Left lung (tissue), 10 donors: ENCODE results near the gene TET3. TPM values are rescaled to one million over a fixed set of nuclear protein-coding genes. Genes with fewer than 3 reads are reported as not detected.
A peak's percentile ranks its signal among the peaks of the same experiment; 100 is the strongest.

Experiments
- ATAC-seq: fragments of 200-7000 bp; cut with Tn5 transposase; one replicate; pipeline ENCODE4 v1.9.1; 2020; ENCODE audit warnings: moderate library complexity
- DNase-seq, 4 donors: peaks; one replicate each; pipeline ENCODE4 v3.0.0-alpha.2; 2013 to 2020
- H3K27ac ChIP-seq, 2 donors: fragments of 200-600 bp; sonication (generic) in 1 of 2; one replicate each; pipeline versions ENCODE4 v1.5.0 to v1.8.0; 2020 to 2021
- H3K27me3 ChIP-seq, 2 donors: fragments of 200-600 bp; sonication (generic) in 1 of 2; one replicate each; pipeline versions ENCODE4 v1.5.0 to v1.8.0; 2020 to 2021
- H3K36me3 ChIP-seq, 2 donors: fragments of 200-600 bp; sonication (generic) in 1 of 2; one replicate each; pipeline versions ENCODE4 v1.5.0 to v1.8.0; 2020 to 2021
- H3K4me1 ChIP-seq, 2 donors: fragments of 200-600 bp; one replicate each; pipeline ENCODE4 v1.8.0; 2021
- H3K4me3 ChIP-seq, 2 donors: fragments of 200-600 bp; sonication (generic) in 1 of 2; one replicate each; pipeline versions ENCODE4 v1.5.0 to v1.8.0; 2020 to 2021; ENCODE audit warnings: mild to moderate bottlenecking in 1 of 2
- H3K9me3 ChIP-seq, 2 donors: fragments of 200-600 bp; sonication (generic) in 1 of 2; one replicate each; pipeline versions ENCODE4 v1.5.0 to v1.8.0; 2020 to 2021
- CTCF ChIP-seq, 2 donors: fragments of 200-600 bp; sonication (generic) in 1 of 2; IDR thresholded peaks; one replicate each; pipeline versions ENCODE4 v1.5.0 to v1.8.0; 2021; ENCODE audit warnings: antibody characterized with exemption in 2 of 2
- intact Hi-C, 2 donors: fragments of 100-400 bp; cut with DNase I; formaldehyde crosslinking; loops; one replicate each; pipeline versions ENCODE4 v1.11.2 to v1.14.2; 2022
- polyA plus RNA-seq, 6 donors: library from polyadenylated mRNA; unstranded; fragments of 120-200 nt; gene quantifications; one replicate each; pipeline ENCODE4 v1.2.1, GENCODE V29; 2013; ENCODE audit not compliant: insufficient read length in 6 of 6
- total RNA-seq, 2 donors: library from RNA; stranded (reverse); fragmentation: NEBNext Ultra II Directional; extraction: Animal tissue kit (Norgen Biotek cat#: 25700); gene quantifications; one replicate each; pipeline ENCODE4 v1.2.1, GENCODE V29; 2021
- donor health status: DM: no; HTN: yes; CAD: no.
- donor health status: DM: no; HTN: no; CAD: no.

The TET3 gene
- total and polyA plus RNA-seq, 8 donors: 16.6 to 32.1 (median 19.7) TPM

DNA sequence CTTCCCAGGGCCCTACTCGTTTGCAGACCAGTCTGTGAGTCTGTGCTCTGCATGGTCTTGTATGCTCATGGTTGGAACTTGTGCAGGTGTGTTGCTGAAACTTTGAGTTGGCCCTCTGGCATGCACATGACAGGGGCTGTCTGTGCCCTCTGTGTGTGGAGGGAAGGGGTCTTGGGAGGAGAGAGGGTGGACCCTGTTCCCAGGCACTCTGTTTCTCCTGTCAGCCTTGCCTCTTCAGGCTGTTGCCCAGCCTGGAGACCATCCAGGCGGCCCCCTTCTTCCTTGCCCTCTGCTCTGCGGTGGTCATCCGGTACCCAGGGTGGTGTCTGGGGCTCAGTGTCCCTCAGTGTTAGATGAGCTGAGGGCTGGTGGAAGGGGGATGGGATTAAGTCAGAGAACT, 39.5 kb downstream of the TET3 start:
- no peak for TF ChIP-seq CTCF (IDR thresholded peaks at IDR 0.05)
- H3K27me3 ChIP-seq: no peaks in the 10 kb centered on the region
- H3K36me3 ChIP-seq: no peaks in the 10 kb centered on the region
- no peaks in the 10 kb centered on the region for H3K9me3 ChIP-seq
- H3K4me1 ChIP-seq: peaks cover 0 to 55% of the 10 kb centered on the region in 2 donors
- no peak for DNase-seq
- no peak overlapping the region for H3K4me3 ChIP-seq
- intact Hi-C loops: no loop called here
- ATAC-seq: no peak
- H3K27ac ChIP-seq: no peak overlapping the region

- Histone ChIP-seq H3K4me1 (peaks cover 0 to 58% of the 10 kb centered on the region in 2 donors), H3K9me3 (no peaks in the 10 kb centered on the region), H3K27me3 (no peaks in the 10 kb centered on the region), H3K4me3 (no peak overlapping the region), H3K36me3 (no peaks in the 10 kb centered on the region), H3K27ac (peak overlapping the region in 1 of 2 donors; percentile 33)
- DNase-seq (no peak), ATAC-seq (peak; percentile 30)
- TF ChIP-seq CTCF (IDR thresholded peaks at IDR 0.05): no peak
- intact Hi-C loops: no loop called here
These were observed 41.4 kb downstream of the TET3 start for GRCh38 chr2:74025971-74026612.

- TF ChIP-seq CTCF (IDR thresholded peaks at IDR 0.05): no peak
- Histone ChIP-seq H3K4me3 (no peak overlapping the region), H3K9me3 (no peaks in the 10 kb centered on the region), H3K4me1 (peaks cover 2 to 59% of the 10 kb centered on the region in 2 donors), H3K36me3 (no peaks in the 10 kb centered on the region), H3K27ac (peak overlapping the region in 1 of 2 donors; percentile 33), H3K27me3 (no peaks in the 10 kb centered on the region)
- intact Hi-C loops: no loop called here
- ATAC-seq: peak; percentile 49
- no peak for DNase-seq
These were observed 42.1 kb downstream of the TET3 start for GRCh38 chr2:74026687-74027241.

- Histone ChIP-seq H3K27ac (no peak overlapping the region), H3K4me3 (no peak overlapping the region), H3K9me3 (no peaks in the 10 kb centered on the region), H3K27me3 (no peaks in the 10 kb centered on the region), H3K36me3 (no peaks in the 10 kb centered on the region), H3K4me1 (peaks cover 6 to 65% of the 10 kb centered on the region in 2 donors)
- ATAC-seq: no peak
- intact Hi-C loops: no loop called here
- TF ChIP-seq CTCF (IDR thresholded peaks at IDR 0.05): no peak
- no peak for DNase-seq
These were observed 42.8 kb downstream of the TET3 start for GRCh38 chr2:74027496-74027895.

DNA sequence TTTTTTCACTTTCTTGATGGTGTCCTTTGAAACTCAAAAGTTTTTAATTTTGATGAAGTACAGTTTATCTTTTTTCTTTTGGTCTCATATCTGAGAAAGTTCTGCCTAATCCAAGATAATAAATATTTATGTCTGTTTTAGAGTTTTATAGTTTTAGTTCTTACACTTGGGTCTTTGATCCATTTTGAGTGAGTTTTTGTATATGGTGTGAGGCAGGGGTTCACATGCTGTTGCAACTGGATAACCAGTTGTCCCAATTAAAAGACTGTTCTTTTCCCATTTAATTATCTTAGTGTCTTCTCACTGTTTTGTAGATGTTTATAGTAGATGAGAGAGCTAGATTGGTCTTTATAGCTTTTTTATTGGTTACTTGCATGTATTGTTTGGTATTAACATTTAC, 43.6 kb downstream of the TET3 start:
- Histone ChIP-seq H3K36me3 (no peaks in the 10 kb centered on the region), H3K27ac (no peak overlapping the region), H3K4me3 (no peak overlapping the region), H3K4me1 (peaks cover 10 to 72% of the 10 kb centered on the region in 2 donors), H3K9me3 (no peaks in the 10 kb centered on the region), H3K27me3 (no peaks in the 10 kb centered on the region)
- ATAC-seq (no peak), DNase-seq (no peak)
- intact Hi-C loops: no loop called here
- no peak for TF ChIP-seq CTCF (IDR thresholded peaks at IDR 0.05)
